DMS53 (cell line): Measurements from ENCODE around the gene GCSAM.
"Not testable (repeated sequence)": the region's sequence is repeated elsewhere in the genome, so short reads cannot be mapped to it uniquely, and the experiment has no call there.

Experiments
- DNase-seq: peaks from one replicate; lab custom pipeline; 2025; lab: John Stamatoyannopoulos, UW

Gene GCSAM

GRCh38 chr3:112072387-112073060 is 60.5 kb downstream of the GCSAM start:
- DNase-seq = not testable (repeated sequence)
